GM23338 (cell line): ENCODE results near the gene VWA5A. TPM values are rescaled to one million over a fixed set of nuclear protein-coding genes. Genes with fewer than 3 reads are reported as not detected.

ENCODE experiments used
- ATAC-seq: fragments of 200-7000 bp; cut with Tn5 transposase; 3 replicates; pipeline ENCODE4 v1.9.1; 2020
- DNase-seq: peaks from one replicate; pipeline ENCODE4 v3.0.0-alpha.2; 2015; ENCODE audit warnings: low spot score
- H2AFZ ChIP-seq: fragments of 200-600 bp; sonication (generic); 2 replicates; pipeline ENCODE4 v1.8.0; 2016; ENCODE audit warnings: antibody characterized with exemption, mild to moderate bottlenecking, moderate library complexity
- H3F3A ChIP-seq: fragments of 200-600 bp; sonication (generic); replicated peaks from 2 replicates; pipeline ENCODE4 v1.8.0; 2017; ENCODE audit warnings: antibody characterized with exemption, mixed run types, low read depth
- H3K27ac ChIP-seq: fragments of 200-600 bp; sonication (generic); 2 replicates; pipeline ENCODE4 v1.6.1; 2016; ENCODE audit warnings: low read depth
- H3K27me3 ChIP-seq: fragments of 200-600 bp; sonication (generic); 2 replicates; pipeline ENCODE4 v1.8.0; 2016; ENCODE audit warnings: mild to moderate bottlenecking, mixed run types, moderate library complexity; ENCODE audit not compliant: insufficient read depth
- H3K36me3 ChIP-seq: fragments of 200-600 bp; sonication (generic); 2 replicates; pipeline ENCODE4 v1.8.0; 2016; ENCODE audit warnings: mild to moderate bottlenecking; ENCODE audit not compliant: insufficient read depth
- H3K4me1 ChIP-seq: fragments of 200-600 bp; sonication (generic); 2 replicates; pipeline ENCODE4 v1.8.0; 2016; ENCODE audit warnings: mild to moderate bottlenecking, moderate library complexity; ENCODE audit not compliant: insufficient read depth
- H3K4me2 ChIP-seq: fragments of 200-600 bp; sonication (generic); 2 replicates; pipeline ENCODE4 v1.7.1; 2017; ENCODE audit warnings: mixed run types
- H3K4me3 ChIP-seq: fragments of 200-600 bp; sonication (generic); 2 replicates; pipeline ENCODE4 v1.6.1; 2016; ENCODE audit warnings: mixed run types
- H3K79me2 ChIP-seq: fragments of 200-600 bp; sonication (generic); replicated peaks from 2 replicates; pipeline ENCODE4 v1.8.0; 2017; ENCODE audit warnings: mild to moderate bottlenecking; ENCODE audit not compliant: insufficient read depth
- H3K9me2 ChIP-seq: fragments of 200-600 bp; sonication (generic); 2 replicates; pipeline ENCODE4 v1.8.0; 2017; ENCODE audit not compliant: insufficient read depth
- H4K20me1 ChIP-seq: fragments of 200-600 bp; sonication (generic); replicated peaks from 2 replicates; pipeline ENCODE4 v1.8.0; 2017; ENCODE audit warnings: mild to moderate bottlenecking; ENCODE audit not compliant: insufficient read depth
- H3K27ac Mint-ChIP-seq: 2 replicates; pipeline ENCODE4 v1.8.0; 2020; ENCODE audit warnings: inconsistent platforms, mild to moderate bottlenecking, moderate library complexity, mixed read lengths
- H3K27me3 Mint-ChIP-seq: 3 replicates; pipeline ENCODE4 v1.8.0; 2022; ENCODE audit warnings: low read depth, mild to moderate bottlenecking, moderate library complexity, mixed read lengths, inconsistent platforms; ENCODE audit not compliant: insufficient read depth, poor library complexity
- H3K36me3 Mint-ChIP-seq: 3 replicates; pipeline ENCODE4 v1.8.0; 2021; ENCODE audit warnings: low read depth, mild to moderate bottlenecking, inconsistent platforms, moderate library complexity, mixed read lengths
- H3K4me1 Mint-ChIP-seq: 3 replicates; pipeline ENCODE4 v1.8.0; 2020; ENCODE audit warnings: mild to moderate bottlenecking, inconsistent platforms, mixed read lengths
- H3K4me3 Mint-ChIP-seq: 3 replicates; pipeline ENCODE4 v1.8.0; 2021; ENCODE audit warnings: moderate library complexity, mild to moderate bottlenecking, inconsistent platforms, mixed read lengths
- H3K9me3 Mint-ChIP-seq: 3 replicates; pipeline ENCODE4 v1.8.0; 2020; ENCODE audit warnings: moderate library complexity, mild to moderate bottlenecking, inconsistent platforms, mixed read lengths
- CREB1 ChIP-seq: fragments of 250-450 bp; sonication (Bioruptor Pico); IDR thresholded peaks from 2 replicates; pipeline ENCODE4 v1.5.0; 2020; ENCODE audit warnings: low read depth, mild to moderate bottlenecking, moderate library complexity
- CTCF ChIP-seq, 2 experiments: fragments of 200-600 bp in 1 of 2; sonication (generic) in 1 of 2; conservative IDR thresholded peaks; 2 replicates each; pipeline versions ENCODE4 v1.5.1 to v1.6.1; 2016 to 2017; ENCODE audit warnings: antibody characterized with exemption in 2 of 2, low read depth in 2 of 2, mild to moderate bottlenecking in 2 of 2, moderate library complexity in 1 of 2
- ETS1 ChIP-seq: IDR thresholded peaks from 2 replicates; pipeline ENCODE4 v1.6.1; 2016; ENCODE audit warnings: antibody characterized with exemption
- EZH2 ChIP-seq: fragments of 200-600 bp; sonication (generic); IDR thresholded peaks from one replicate; pipeline ENCODE4 v1.8.0; 2017; ENCODE audit warnings: antibody characterized with exemption, mild to moderate bottlenecking, low read depth; ENCODE audit not compliant: unreplicated experiment
- EZH2phosphoT487 ChIP-seq: fragments of 200-600 bp; sonication (generic); IDR thresholded peaks from one replicate; pipeline ENCODE4 v1.8.1; 2018; ENCODE audit warnings: antibody characterized with exemption; ENCODE audit not compliant: unreplicated experiment
- JUNB ChIP-seq: IDR thresholded peaks from one replicate; pipeline ENCODE4 v1.6.1; 2016; ENCODE audit warnings: antibody characterized with exemption; ENCODE audit not compliant: unreplicated experiment
- NANOG ChIP-seq: IDR thresholded peaks from 2 replicates; pipeline ENCODE4 v1.6.1; 2016; ENCODE audit warnings: antibody characterized with exemption, borderline replicate concordance
- POLR2AphosphoS5 ChIP-seq: IDR thresholded peaks from 2 replicates; pipeline ENCODE4 v1.6.1; 2016; ENCODE audit warnings: antibody characterized with exemption, low read depth
- REST ChIP-seq: IDR thresholded peaks from one replicate; pipeline ENCODE4 v1.6.1; 2018; ENCODE audit warnings: antibody characterized with exemption; ENCODE audit not compliant: unreplicated experiment
- STAT1 ChIP-seq: IDR thresholded peaks from one replicate; pipeline ENCODE4 v1.6.1; 2016; ENCODE audit warnings: antibody characterized with exemption; ENCODE audit not compliant: unreplicated experiment
- ZNF114 ChIP-seq: fragments of 250-450 bp; sonication (Bioruptor Pico); IDR thresholded peaks from 2 replicates; pipeline ENCODE4 v1.5.0; 2020; ENCODE audit warnings: mild to moderate bottlenecking, moderate library complexity
- ZNF331 ChIP-seq: fragments of 250-450 bp; sonication (Bioruptor Pico); IDR thresholded peaks from 2 replicates; pipeline ENCODE4 v1.5.0; 2020; ENCODE audit warnings: low read depth, mild to moderate bottlenecking, moderate library complexity
- ZNF462 ChIP-seq: fragments of 250-450 bp; sonication (Bioruptor Pico); IDR thresholded peaks from 2 replicates; pipeline ENCODE4 v1.5.0; 2020; ENCODE audit warnings: mild to moderate bottlenecking, moderate library complexity
- polyA plus RNA-seq: library from polyadenylated mRNA; unstranded; fragments of >200 nt; fragmentation: Nextera tagmentation; extraction: Ambion mirVana; gene quantifications from 2 replicates; pipeline ENCODE4 v1.2.1, GENCODE V29; 2016
- total RNA-seq: library from RNA; depleted of rRNA; stranded (reverse); fragments of >200 nt; shearing (Covaris generic); gene quantifications from 2 replicates; pipeline ENCODE4 v1.2.3, GENCODE V29; 2014

VWA5A gene
- total and polyA plus RNA-seq, 2 experiments from 2014 or later, result 10.0 to 13.5 TPM

GRCh38 chr11:124193221-124194010 lies 78.2 kb downstream of the VWA5A start:
- Histone ChIP-seq H3K79me2 (no peaks in the 10 kb centered on the region), H3K4me2 (no peak overlapping the region), H3K4me1 (peaks cover 28% of the 10 kb centered on the region), H3K36me3 (no peaks in the 10 kb centered on the region), H3K9me2 (no peaks in the 10 kb centered on the region), H3K27me3 (peaks cover 39% of the 10 kb centered on the region), H3F3A (no peaks in the 10 kb centered on the region), H4K20me1 (no peaks in the 10 kb centered on the region), H3K4me3 (no peak overlapping the region), H3K27ac (no peak overlapping the region), H2AFZ (no peak overlapping the region)
- peaks cover 22% of the 10 kb centered on the region for H3K27me3 Mint-ChIP-seq
- DNase-seq (peak; percentile 17), ATAC-seq (no peak; the same call in 2 of the 3 replicates)
- no peaks in the 10 kb centered on the region for H3K36me3 Mint-ChIP-seq
- H3K4me1 Mint-ChIP-seq, result peaks cover 34% of the 10 kb centered on the region
- no peak overlapping the region for H3K27ac Mint-ChIP-seq
- TF ChIP-seq ETS1 (no peak), ZNF114 (CRISPR knock-in tag) (no peak), ZNF331 (no peak), EZH2 (no peak), CTCF (conservative IDR thresholded peaks at IDR 0.05; ENCODE audit: low read depth in 2 of 2) (no peak), STAT1 (no peak), NANOG (no peak), POLR2AphosphoS5 (no peak), ZNF462 (no peak), REST (no peak), EZH2phosphoT487 (no peak), JUNB (no peak), CREB1 (CRISPR knock-in tag) (no peak)
- no peaks in the 10 kb centered on the region for H3K9me3 Mint-ChIP-seq
- H3K4me3 Mint-ChIP-seq, result no peak overlapping the region
